Measurements from ENCODE around the gene KDM5B.
"Not testable (repeated sequence)": the region's sequence is repeated elsewhere in the genome, so short reads cannot be mapped to it uniquely, and the experiment has no call there.

Gene KDM5B

GRCh38 chr1:202834771-202835547 is 26.7 kb upstream of the KDM5B start:
- H3K27ac ChIP-seq = no peak overlapping the region

GRCh38 chr1:202831906-202832305 is 23.7 kb upstream of the KDM5B start:
- TF ChIP-seq CTCF (conservative IDR thresholded peaks at IDR 0.05) (no peak), ZFX (IDR thresholded peaks at IDR 0.05) (no peak)
- H3K27ac ChIP-seq = no peak overlapping the region

More at GRCh38 chr1:202834771-202835547, 26.7 kb upstream of the KDM5B start:
- TF ChIP-seq CTCF (conservative IDR thresholded peaks at IDR 0.05) (no peak), ZFX (IDR thresholded peaks at IDR 0.05) (no peak)

- not testable (repeated sequence) for H3K27ac ChIP-seq
Measured at GRCh38 chr1:202829223-202829622, 21.0 kb upstream of the KDM5B start.

- H3K27ac ChIP-seq = no peak overlapping the region
- TF ChIP-seq CTCF (conservative IDR thresholded peaks at IDR 0.05) = no peak
- no peak for TF ChIP-seq ZFX (IDR thresholded peaks at IDR 0.05)
Measured at GRCh38 chr1:202825748-202826147, 17.5 kb upstream of the KDM5B start.

GRCh38 chr1:202821467-202821866 is 13.2 kb upstream of the KDM5B start:
- no peak overlapping the region for H3K27ac ChIP-seq
- TF ChIP-seq CTCF (conservative IDR thresholded peaks at IDR 0.05) = no peak
- no peak for TF ChIP-seq ZFX (IDR thresholded peaks at IDR 0.05)

GRCh38 chr1:202818819-202819218 is 10.6 kb upstream of the KDM5B start:
- TF ChIP-seq ZFX (IDR thresholded peaks at IDR 0.05) = no peak
- no peak for TF ChIP-seq CTCF (conservative IDR thresholded peaks at IDR 0.05)
- H3K27ac ChIP-seq = no peak overlapping the region

- no peak overlapping the region for H3K27ac ChIP-seq
- TF ChIP-seq ZFX (IDR thresholded peaks at IDR 0.05) = no peak
- TF ChIP-seq CTCF (conservative IDR thresholded peaks at IDR 0.05) = no peak
Measured at GRCh38 chr1:202815120-202815519, 6.9 kb upstream of the KDM5B start.
